Esophagus muscularis mucosa (tissue), 4 donors: Measurements from ENCODE around the gene GPR137B.

Source experiments
- CTCF ChIP-seq, 3 experiments: fragments of 200-600 bp in 2 of 3; fragments of 450-650 bp in 1 of 3; sonication (generic) in 2 of 3; IDR thresholded peaks; one replicate each; pipeline ENCODE4 v1.5.1; 2017 to 2019; ENCODE audit warnings: antibody characterized with exemption in 3 of 3, mild to moderate bottlenecking in 2 of 3, moderate library complexity in 1 of 3
- EP300 ChIP-seq: sonication (generic); formaldehyde crosslinking; IDR thresholded peaks from one replicate; pipeline ENCODE4 v1.6.1; 2017; ENCODE audit warnings: antibody characterized with exemption
- POLR2A ChIP-seq: fragments of 450-650 bp; IDR thresholded peaks from one replicate; pipeline ENCODE4 v1.6.1; 2017; ENCODE audit warnings: antibody characterized with exemption, moderate library complexity, mild to moderate bottlenecking, low read depth
- POLR2AphosphoS5 ChIP-seq, 2 donors: sonication (generic); formaldehyde crosslinking; IDR thresholded peaks; one replicate each; pipeline ENCODE4 v1.6.1; 2017; ENCODE audit warnings: antibody characterized with exemption in 2 of 2

DNA sequence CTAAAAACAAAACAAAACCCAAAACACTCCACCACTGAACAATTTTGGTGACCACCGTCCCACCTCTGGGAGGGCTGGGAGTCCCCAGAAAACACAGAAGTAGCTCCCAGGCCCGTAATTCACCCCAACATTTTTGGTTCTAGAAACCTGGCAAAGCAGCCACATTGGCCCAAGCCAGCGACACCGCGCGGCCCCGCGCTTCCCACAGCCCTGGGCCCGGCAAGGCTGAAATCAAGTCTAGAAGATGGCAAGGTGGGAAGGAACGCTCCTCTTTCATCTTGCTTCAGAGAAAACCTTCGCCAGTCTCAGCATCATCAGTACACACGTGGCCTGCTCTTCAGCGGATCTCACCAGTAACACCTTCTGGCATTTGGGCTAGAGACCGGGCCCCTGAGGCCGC lies 41.5 kb upstream of the GPR137B start:
- TF ChIP-seq CTCF (IDR thresholded peaks at IDR 0.05) (no peak), POLR2AphosphoS5 (IDR thresholded peaks at IDR 0.05) (no peak), EP300 (no peak), POLR2A (no peak)
